Endothelial cell of umbilical vein (primary cell): ENCODE data around the gene CAMSAP1.

Experiments
- CTCF ChIP-seq, 2 donors: IDR thresholded peaks; 1 replicate in 1 of 2; 2 replicates in 1 of 2; pipeline ENCODE4 v1.5.1; 2011; ENCODE audit warnings: low read length in 2 of 2, mild to moderate bottlenecking in 2 of 2, moderate library complexity in 2 of 2, control low read depth in 1 of 2, inconsistent platforms in 1 of 2, low read depth in 1 of 2; ENCODE audit not compliant: insufficient read depth in 1 of 2; ENCODE audit errors: extremely low read depth in 1 of 2
- EZH2 ChIP-seq: IDR thresholded peaks from 2 replicates; pipeline ENCODE4 v1.6.1; 2012; ENCODE audit warnings: borderline replicate concordance, low read depth, mild to moderate bottlenecking, moderate library complexity, low read length, inconsistent platforms; ENCODE audit not compliant: severe bottlenecking
- GATA2 ChIP-seq: IDR thresholded peaks from 2 replicates; pipeline ENCODE4 v1.7.0; 2011; ENCODE audit warnings: low read depth, mild to moderate bottlenecking, moderate library complexity, mixed read lengths, low read length; ENCODE audit not compliant: insufficient read length, insufficient read depth
- MAX ChIP-seq: IDR thresholded peaks from 2 replicates; pipeline ENCODE4 v1.6.1; 2011; ENCODE audit not compliant: insufficient read depth, insufficient read length
- MYC ChIP-seq: IDR thresholded peaks from one replicate; pipeline ENCODE4 v1.6.1; 2011; ENCODE audit warnings: mild to moderate bottlenecking, low read depth, low read length
- POLR2A ChIP-seq: IDR thresholded peaks from 2 replicates; pipeline ENCODE4 v1.6.1; 2012; ENCODE audit warnings: low read depth, mild to moderate bottlenecking, control low read depth, low read length
- POLR2AphosphoS5 ChIP-seq: IDR thresholded peaks from 2 replicates; pipeline ENCODE4 v1.6.1; 2012; ENCODE audit warnings: low read depth, mild to moderate bottlenecking, control low read depth, low read length, moderate library complexity; ENCODE audit not compliant: insufficient read depth

- TF ChIP-seq CTCF (IDR thresholded peaks at IDR 0.05; ENCODE audit: extremely low read depth in 1 of 2, insufficient read depth in 1 of 2, low read depth in 1 of 2, low read length in 2 of 2) = no peak
- TF ChIP-seq GATA2 = no peak
- TF ChIP-seq EZH2 = no peak
- TF ChIP-seq POLR2A = no peak
- no peak for TF ChIP-seq MAX
- no peak for TF ChIP-seq POLR2AphosphoS5
- no peak for TF ChIP-seq MYC
Observed at GRCh38 chr9:135849181-135849580, 58.2 kb downstream of the CAMSAP1 start.
